HFFc6 (cell line): ENCODE results near the gene ZNRF3. TPM values are rescaled to one million over a fixed set of nuclear protein-coding genes. Genes with fewer than 3 reads are reported as not detected.
"Not testable (repeated sequence)": the region's sequence is repeated elsewhere in the genome, so short reads cannot be mapped to it uniquely, and the experiment has no call there.

ENCODE experiments used
- DNase-seq: peaks from one replicate; pipeline ENCODE4 v3.0.0-alpha.2; 2018
- H3K27ac Mint-ChIP-seq: 2 replicates; pipeline ENCODE4 v1.8.0; 2020; ENCODE audit warnings: mild to moderate bottlenecking, mixed read lengths
- H3K27me3 Mint-ChIP-seq: 2 replicates; pipeline ENCODE4 v1.8.0; 2021; ENCODE audit warnings: mild to moderate bottlenecking, moderate library complexity, mixed read lengths; ENCODE audit not compliant: insufficient read depth
- H3K36me3 Mint-ChIP-seq: 2 replicates; pipeline ENCODE4 v1.8.0; 2021; ENCODE audit warnings: low read depth, mixed read lengths
- H3K4me1 Mint-ChIP-seq: 2 replicates; pipeline ENCODE4 v1.8.0; 2020; ENCODE audit warnings: low read depth, mixed read lengths
- H3K4me3 Mint-ChIP-seq: 2 replicates; pipeline ENCODE4 v1.8.0; 2020; ENCODE audit warnings: mild to moderate bottlenecking, moderate library complexity, mixed read lengths
- H3K9me3 Mint-ChIP-seq: 2 replicates; pipeline ENCODE4 v1.8.0; 2020; ENCODE audit warnings: mild to moderate bottlenecking, mixed read lengths
- CTCF ChIP-seq: fragments of 200-600 bp; sonication (generic); IDR thresholded peaks from 2 replicates; pipeline ENCODE4 v1.5.0; 2021; ENCODE audit warnings: antibody characterized with exemption, mild to moderate bottlenecking
- total RNA-seq, 6 experiments: library from RNA; stranded (reverse); fragmentation: NEBNext Ultra II Directional; extraction: Animal tissue kit (Norgen Biotek cat#: 25700); gene quantifications; 2 replicates in 1 of 6; 3 replicates in 5 of 6; pipeline ENCODE4 v1.2.3, GENCODE V29; 2021

Gene ZNRF3
- total RNA-seq, 6 experiments from 2014 or later, result 3.3 to 4.7 (median 3.6) TPM

GRCh38 chr22:29082826-29083545 lies 199.6 kb downstream of the ZNRF3 start:
- peak overlapping the region; percentile 22; the same call in 1 of the 2 replicates for H3K4me3 Mint-ChIP-seq
- no peak for TF ChIP-seq CTCF
- H3K27me3 Mint-ChIP-seq, result peaks cover 20% of the 10 kb centered on the region
- peaks cover 16% of the 10 kb centered on the region for H3K4me1 Mint-ChIP-seq
- H3K36me3 Mint-ChIP-seq, result no peaks in the 10 kb centered on the region
- peak overlapping the region; percentile 20; the same call in 1 of the 2 replicates for H3K27ac Mint-ChIP-seq
- no peaks in the 10 kb centered on the region for H3K9me3 Mint-ChIP-seq
- DNase-seq, result no peak

- peak overlapping the region; percentile 22; the same call in 1 of the 2 replicates for H3K4me3 Mint-ChIP-seq
- DNase-seq, H3K9me3 Mint-ChIP-seq, H3K36me3 Mint-ChIP-seq: not testable (repeated sequence)
- peaks cover 22% of the 10 kb centered on the region for H3K27me3 Mint-ChIP-seq
- peaks cover 16% of the 10 kb centered on the region for H3K4me1 Mint-ChIP-seq
- H3K27ac Mint-ChIP-seq, result peak overlapping the region; percentile 20; the same call in 1 of the 2 replicates
Observed at GRCh38 chr22:29083576-29083932, 200.2 kb downstream of the ZNRF3 start.

GRCh38 chr22:29083933-29084591 lies 200.7 kb downstream of the ZNRF3 start:
- peak overlapping the region; percentile 20; the same call in 1 of the 2 replicates for H3K27ac Mint-ChIP-seq
- H3K9me3 Mint-ChIP-seq, result no peaks in the 10 kb centered on the region
- no peak overlapping the region for H3K4me3 Mint-ChIP-seq
- peak; percentile 67 for DNase-seq
- peaks cover 25% of the 10 kb centered on the region for H3K27me3 Mint-ChIP-seq
- peaks cover 16% of the 10 kb centered on the region for H3K4me1 Mint-ChIP-seq
- TF ChIP-seq CTCF, result no peak
- H3K36me3 Mint-ChIP-seq, result no peaks in the 10 kb centered on the region

GRCh38 chr22:29087012-29087411 lies 203.6 kb downstream of the ZNRF3 start:
- Mint-ChIP-seq H3K27ac (no peak overlapping the region), H3K4me3 (no peak overlapping the region), H3K36me3 (no peaks in the 10 kb centered on the region), H3K27me3 (peaks cover 29% of the 10 kb centered on the region), H3K9me3 (no peaks in the 10 kb centered on the region), H3K4me1 (peaks cover 22% of the 10 kb centered on the region)
- TF ChIP-seq CTCF, result no peak
- no peak for DNase-seq

- H3K9me3 Mint-ChIP-seq, result no peaks in the 10 kb centered on the region
- peaks cover 29% of the 10 kb centered on the region for H3K27me3 Mint-ChIP-seq
Observed at GRCh38 chr22:29088809-29089208, 205.4 kb downstream of the ZNRF3 start.

More at GRCh38 chr22:29088809-29089208, 205.4 kb downstream of the ZNRF3 start:
- TF ChIP-seq CTCF, result no peak
- DNase-seq, result no peak
- H3K36me3 Mint-ChIP-seq, result no peaks in the 10 kb centered on the region
- H3K27ac Mint-ChIP-seq, result no peak overlapping the region
- peaks cover 28% of the 10 kb centered on the region for H3K4me1 Mint-ChIP-seq
- no peak overlapping the region for H3K4me3 Mint-ChIP-seq
